SK-N-SH (cell line): ENCODE results near the gene SRXN1. TPM values are rescaled to one million over a fixed set of nuclear protein-coding genes. Genes with fewer than 3 reads are reported as not detected.

ENCODE experiments used
- CTCF ChIA-PET: fragments of 300-600, 350-600 bp; formaldehyde crosslinking; extraction: SDS; loops from one replicate; lab custom pipeline; 2021; lab: Yijun Ruan, JAX
- POLR2A ChIA-PET: fragments of 350-600 bp; sonication (Branson Sonifier 250); formaldehyde crosslinking; extraction: SDS; loops from one replicate; lab custom pipeline; 2020; ENCODE audit warnings: antibody characterized with exemption, inconsistent platforms; lab: Yijun Ruan, JAX
- DNase-seq: peaks from one replicate; pipeline ENCODE4 v3.0.0; 2012
- H2AFZ ChIP-seq: fragments of 200-600 bp; sonication (generic); 2 replicates; pipeline ENCODE4 v1.8.1; 2016; ENCODE audit warnings: antibody characterized with exemption, mild to moderate bottlenecking, low read depth
- H3F3A ChIP-seq: fragments of 200-600 bp; sonication (generic); replicated peaks from 2 replicates; pipeline ENCODE3; 2016; ENCODE audit warnings: antibody characterized with exemption, mild to moderate bottlenecking; ENCODE audit not compliant: insufficient read depth
- H3K27ac ChIP-seq, 2 experiments: fragments of 200-500 bp in 1 of 2; fragments of 200-600 bp in 1 of 2; sonication (Bioruptor generic) in 1 of 2; sonication (generic), shearing (Covaris generic) in 1 of 2; 2 replicates each; pipeline versions ENCODE4 v1.5.1 to v1.6.1; 2014 to 2016; ENCODE audit warnings: low read depth in 2 of 2, inconsistent platforms in 1 of 2, low read length in 1 of 2, mild to moderate bottlenecking in 1 of 2, mixed read lengths in 1 of 2
- H3K27me3 ChIP-seq: fragments of 200-600 bp; sonication (generic), shearing (Covaris generic); 2 replicates; pipeline ENCODE4 v1.6.1; 2016; ENCODE audit warnings: mixed run types; ENCODE audit not compliant: insufficient read depth
- H3K36me3 ChIP-seq, 2 experiments: fragments of 200-500 bp in 1 of 2; fragments of 200-600 bp in 1 of 2; sonication (Bioruptor generic) in 1 of 2; sonication (generic) in 1 of 2; replicated peaks in 1 of 2; 2 replicates each; pipeline versions ENCODE3 to v1.5.1; 2014 to 2016; ENCODE audit warnings: low read length in 1 of 2, mild to moderate bottlenecking in 1 of 2; ENCODE audit not compliant: insufficient read depth in 2 of 2, control insufficient read depth in 1 of 2
- H3K4me1 ChIP-seq, 2 experiments: fragments of 200-500 bp in 1 of 2; fragments of 200-600 bp in 1 of 2; sonication (Bioruptor generic) in 1 of 2; sonication (generic), shearing (Covaris generic) in 1 of 2; 2 replicates each; pipeline versions ENCODE4 v1.5.1 to v1.6.1; 2014 to 2016; ENCODE audit warnings: low read depth in 1 of 2, low read length in 1 of 2, mixed run types in 1 of 2; ENCODE audit not compliant: insufficient read depth in 2 of 2, control insufficient read depth in 1 of 2
- H3K4me2 ChIP-seq: fragments of 200-600 bp; sonication (generic), shearing (Covaris generic); 2 replicates; pipeline ENCODE4 v1.6.1; 2017; ENCODE audit warnings: mixed run types
- H3K4me3 ChIP-seq, 2 experiments: fragments of 200-500 bp in 1 of 2; fragments of 200-600 bp in 1 of 2; sonication (Bioruptor generic) in 1 of 2; sonication (generic), shearing (Covaris generic) in 1 of 2; 2 replicates each; pipeline versions ENCODE4 v1.5.1 to v1.8.1; 2014 to 2016; ENCODE audit warnings: low read depth in 2 of 2, inconsistent platforms in 1 of 2, low read length in 1 of 2, mild to moderate bottlenecking in 1 of 2, mixed read lengths in 1 of 2, moderate library complexity in 1 of 2
- H3K79me2 ChIP-seq: fragments of 200-600 bp; sonication (generic); 2 replicates; pipeline ENCODE4 v1.8.1; 2017; ENCODE audit warnings: mild to moderate bottlenecking; ENCODE audit not compliant: insufficient read depth
- H3K9ac ChIP-seq: fragments of 200-600 bp; sonication (generic); 2 replicates; pipeline ENCODE4 v1.6.1; 2017; ENCODE audit warnings: mixed run types
- H3K9me2 ChIP-seq: fragments of 200-600 bp; sonication (generic); 2 replicates; pipeline ENCODE4 v1.6.1; 2017; ENCODE audit warnings: mixed run types
- H3K9me3 ChIP-seq: fragments of 200-600 bp; sonication (generic); 2 replicates; pipeline ENCODE4 v1.6.1; 2017; ENCODE audit warnings: mixed run types, mild to moderate bottlenecking, moderate library complexity
- H4K20me1 ChIP-seq: fragments of 200-600 bp; sonication (generic); 2 replicates; pipeline ENCODE4 v1.6.1; 2017; ENCODE audit warnings: mild to moderate bottlenecking, mixed run types; ENCODE audit not compliant: insufficient read depth
- EP300 ChIP-seq, 2 experiments: IDR thresholded peaks; 2 replicates each; pipeline versions ENCODE4 v1.4.0 to v1.6.1; 2012; ENCODE audit warnings: borderline replicate concordance in 1 of 2, low read depth in 1 of 2, low read length in 1 of 2
- JUND ChIP-seq: IDR thresholded peaks from 2 replicates; pipeline ENCODE4 v1.4.0; 2012
- MEF2A ChIP-seq: IDR thresholded peaks from 2 replicates; pipeline ENCODE4 v1.4.0; 2012; ENCODE audit warnings: low read depth, borderline replicate concordance
- NFIC ChIP-seq: IDR thresholded peaks from 2 replicates; pipeline ENCODE4 v1.4.0; 2012; ENCODE audit warnings: borderline replicate concordance
- RAD21 ChIP-seq: IDR thresholded peaks from 2 replicates; pipeline ENCODE4 v1.6.1; 2012; ENCODE audit warnings: mild to moderate bottlenecking, low read length
- RFX5 ChIP-seq: IDR thresholded peaks from 2 replicates; pipeline ENCODE4 v1.6.1; 2012; ENCODE audit warnings: mild to moderate bottlenecking, improper control_type of control experiment, low read length
- SIN3A ChIP-seq: IDR thresholded peaks from 2 replicates; pipeline ENCODE4 v1.6.1; 2012; ENCODE audit warnings: low read depth, mild to moderate bottlenecking, low read length, moderate library complexity, borderline replicate concordance
- TAF1 ChIP-seq: IDR thresholded peaks from 2 replicates; pipeline ENCODE4 v1.6.1; 2012; ENCODE audit warnings: low read depth, mild to moderate bottlenecking, low read length, moderate library complexity, borderline replicate concordance
- TCF12 ChIP-seq: IDR thresholded peaks from 2 replicates; pipeline ENCODE4 v1.4.0; 2012
- TEAD4 ChIP-seq: IDR thresholded peaks from 2 replicates; pipeline ENCODE4 v1.4.0; 2012; ENCODE audit warnings: mild to moderate bottlenecking, borderline replicate concordance; ENCODE audit not compliant: insufficient read depth
- YY1 ChIP-seq: IDR thresholded peaks from 2 replicates; pipeline ENCODE4 v1.4.0; 2012; ENCODE audit warnings: low read depth, mild to moderate bottlenecking
- WGBS: methylation state at CpG from one replicate; pipeline ENCODE4 v1.1.6; 2017; ENCODE audit warnings: low lambda C conversion rate; 5-methylcytosine and 5-hydroxymethylcytosine counted together
- polyA plus RNA-seq, 3 experiments: library from polyadenylated mRNA; depleted of rRNA; stranded (reverse); fragments of >200 nt; gene quantifications; 2 replicates each; pipeline ENCODE4 v1.2.3, GENCODE V29; 2012
- TF ChIP-seq, protein P1 (sequence below): fragments of 150-350 bp; IDR thresholded peaks from 2 replicates; pipeline ENCODE4 v1.6.1; 2017; ENCODE audit warnings: antibody characterized with exemption, low read length, low read depth, borderline replicate concordance
- TF ChIP-seq, protein P2 (sequence below): IDR thresholded peaks from 2 replicates; pipeline ENCODE4 v1.4.0; 2012; ENCODE audit warnings: low read depth

SRXN1 gene
- polyA plus RNA-seq, 1 of the 3 experiments (the other 2 are of a cell fraction): 26.2 TPM

GRCh38 chr20:646868-647233 lies 6.1 kb downstream of the SRXN1 start:
- peaks cover 22 to 39% of the 10 kb centered on the region in 2 experiments for H3K36me3 ChIP-seq
- POLR2A ChIA-PET: no interaction called here
- H3K27me3 ChIP-seq: no peaks in the 10 kb centered on the region
- H3K9me3 ChIP-seq: no peaks in the 10 kb centered on the region
- peaks cover 26% of the 10 kb centered on the region for H3K79me2 ChIP-seq
- CTCF ChIA-PET: interaction anchor here (0.8 to 7.8 kb wide), 13 partner anchors 11 to 284 kb away, joined by 3 to 150 read pairs (median 15); partner anchors contain the start of gene TCF15
- H4K20me1 ChIP-seq: peaks cover 18% of the 10 kb centered on the region; the same call in 1 of the 2 replicates
- H3K27ac ChIP-seq: no peak overlapping the region
- H3K4me2 ChIP-seq: no peak overlapping the region
- H3K4me3 ChIP-seq: no peak overlapping the region
- no peak overlapping the region for H2AFZ ChIP-seq
- 91% methylated on average over 2 of the region's 2 CpGs for WGBS
- H3K9ac ChIP-seq: no peak overlapping the region
- H3F3A ChIP-seq: peaks cover 16% of the 10 kb centered on the region
- no peak for TF ChIP-seq NFIC
- H3K9me2 ChIP-seq: no peaks in the 10 kb centered on the region
- DNase-seq: no peak
- peaks cover 0 to 6% of the 10 kb centered on the region in 2 experiments; a peak in 2 of 4 replicates for H3K4me1 ChIP-seq

GRCh38 chr20:646107-646867 lies 6.7 kb downstream of the SRXN1 start:
- CTCF ChIA-PET: interaction anchor here (0.6 to 7.8 kb wide), 66 partner anchors 9 to 310 kb away, joined by 3 to 150 read pairs (median 6); partner anchors contain the start of genes CSNK2A1, SCRT2 and TCF15
- no peaks in the 10 kb centered on the region for H3K27me3 ChIP-seq
- peaks cover 16% of the 10 kb centered on the region for H3F3A ChIP-seq
- DNase-seq: no peak
- H3K4me3 ChIP-seq: no peak overlapping the region
- TF ChIP-seq TCF12 (no peak), EP300 (IDR thresholded peaks at IDR 0.05; ENCODE audit: borderline replicate concordance in 1 of 2, low read depth in 1 of 2, low read length in 1 of 2) (no peak), TAF1 (no peak), RAD21 (no peak), SIN3A (no peak), JUND (no peak), YY1 (no peak), NFIC (no peak), TEAD4 (no peak), MEF2A (no peak), RFX5 (no peak)
- TF ChIP-seq, protein P1, sequence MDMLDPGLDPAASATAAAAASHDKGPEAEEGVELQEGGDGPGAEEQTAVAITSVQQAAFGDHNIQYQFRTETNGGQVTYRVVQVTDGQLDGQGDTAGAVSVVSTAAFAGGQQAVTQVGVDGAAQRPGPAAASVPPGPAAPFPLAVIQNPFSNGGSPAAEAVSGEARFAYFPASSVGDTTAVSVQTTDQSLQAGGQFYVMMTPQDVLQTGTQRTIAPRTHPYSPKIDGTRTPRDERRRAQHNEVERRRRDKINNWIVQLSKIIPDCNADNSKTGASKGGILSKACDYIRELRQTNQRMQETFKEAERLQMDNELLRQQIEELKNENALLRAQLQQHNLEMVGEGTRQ: no peak
- TF ChIP-seq, protein P2, sequence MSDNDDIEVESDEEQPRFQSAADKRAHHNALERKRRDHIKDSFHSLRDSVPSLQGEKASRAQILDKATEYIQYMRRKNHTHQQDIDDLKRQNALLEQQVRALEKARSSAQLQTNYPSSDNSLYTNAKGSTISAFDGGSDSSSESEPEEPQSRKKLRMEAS: no peak
- H4K20me1 ChIP-seq: peaks cover 18% of the 10 kb centered on the region; the same call in 1 of the 2 replicates
- WGBS: 68% methylated on average over 8 of the region's 10 CpGs
- no peak overlapping the region for H3K27ac ChIP-seq
- peaks cover 22 to 39% of the 10 kb centered on the region in 2 experiments for H3K36me3 ChIP-seq
- peaks cover 21% of the 10 kb centered on the region; the same call in 1 of the 2 replicates for H3K79me2 ChIP-seq
- H3K4me2 ChIP-seq: no peak overlapping the region
- H3K9ac ChIP-seq: no peak overlapping the region
- POLR2A ChIA-PET: interaction anchor here (1.0 to 1.1 kb wide), 2 partner anchors 85 to 104 kb away, joined by 3 read pairs; no protein-coding TSS in a partner anchor
- H3K4me1 ChIP-seq: peaks cover 0 to 3% of the 10 kb centered on the region in 2 experiments; a peak in 1 of 4 replicates
- H3K9me3 ChIP-seq: no peaks in the 10 kb centered on the region
- H3K9me2 ChIP-seq: no peaks in the 10 kb centered on the region
- no peak overlapping the region for H2AFZ ChIP-seq
